ENCODE data around the gene MCF2L2. TPM values are rescaled to one million over a fixed set of nuclear protein-coding genes. Genes with fewer than 3 reads are reported as not detected.

MCF2L2 gene
- total RNA-seq, 1 donor from 2014 or later: 0.62 TPM

DNA sequence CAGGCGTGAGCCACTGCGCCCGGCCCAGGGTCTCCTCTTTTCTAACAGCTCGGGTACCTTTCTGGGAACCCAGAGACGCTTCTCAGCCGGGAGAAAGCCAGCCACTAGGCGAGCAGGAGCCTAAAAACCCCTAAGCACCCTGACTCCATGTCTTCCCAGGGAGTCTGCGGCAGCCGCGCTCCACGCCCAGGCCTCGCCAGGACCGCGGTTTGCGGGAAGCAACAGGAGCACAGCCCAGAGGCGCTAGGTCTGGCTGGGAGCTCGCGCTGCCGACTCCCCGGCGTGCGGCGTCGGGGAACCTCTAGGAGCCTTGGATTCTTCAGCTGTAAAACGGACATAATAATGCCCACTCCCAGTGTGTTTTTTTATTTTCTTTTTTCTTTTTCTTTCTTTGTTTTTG is 264.9 kb downstream of the MCF2L2 start:
- TF ChIP-seq CTCF (IDR thresholded peaks at IDR 0.05): no peak
- H3K27me3 ChIP-seq (ENCODE audit: low read depth): peaks cover 37% of the 10 kb centered on the region
- intact Hi-C loops (cut with DNase I): no loop called here
- H3K4me3 ChIP-seq: no peak overlapping the region
- H3K27ac ChIP-seq: no peak overlapping the region
- peaks cover 7% of the 10 kb centered on the region for H3K4me1 ChIP-seq
- DNase-seq (no peak), ATAC-seq (no peak)
- H3K9me3 ChIP-seq: no peaks in the 10 kb centered on the region
- H3K36me3 ChIP-seq: no peaks in the 10 kb centered on the region

GRCh38 chr3:183161552-183162336 is 266.7 kb downstream of the MCF2L2 start:
- no peak for TF ChIP-seq CTCF (IDR thresholded peaks at IDR 0.05)

DNA sequence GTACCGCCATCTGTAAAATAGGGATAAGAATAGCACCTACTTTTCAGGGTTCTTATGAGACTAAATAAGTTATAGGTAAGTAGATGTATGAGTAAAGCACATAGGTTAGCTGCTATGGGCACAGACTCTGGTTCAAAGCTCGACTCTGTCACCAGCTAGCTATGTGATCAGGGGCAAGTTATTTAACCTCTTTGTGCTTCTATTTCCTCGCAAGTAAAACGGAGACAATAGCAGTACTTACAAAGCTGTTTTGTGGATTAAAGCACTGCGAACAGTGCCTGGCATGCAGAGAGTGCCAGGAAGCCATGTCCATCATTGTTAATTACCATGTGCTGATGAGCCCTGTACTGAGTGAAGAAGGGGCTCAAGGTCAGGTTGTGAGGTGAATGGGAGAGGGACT is 267.8 kb downstream of the MCF2L2 start:
- no peak for TF ChIP-seq CTCF (IDR thresholded peaks at IDR 0.05)
- Histone ChIP-seq H3K36me3 (no peaks in the 10 kb centered on the region), H3K27me3 (ENCODE audit: low read depth) (peaks cover 37% of the 10 kb centered on the region), H3K9me3 (no peaks in the 10 kb centered on the region), H3K4me1 (peaks cover 7% of the 10 kb centered on the region), H3K4me3 (peak overlapping the region; percentile 68), H3K27ac (peak overlapping the region; percentile 37)
- ATAC-seq (no peak), DNase-seq (no peak)
- intact Hi-C loops (cut with DNase I): no loop called here

More at GRCh38 chr3:183161552-183162336, 266.7 kb downstream of the MCF2L2 start:
- DNase-seq (no peak), ATAC-seq (peak; percentile 25 to 62)
- H3K36me3 ChIP-seq: no peaks in the 10 kb centered on the region
- intact Hi-C loops (cut with DNase I): no loop called here
- peaks cover 7% of the 10 kb centered on the region for H3K4me1 ChIP-seq
- peak overlapping the region; percentile 37 for H3K27ac ChIP-seq
- H3K4me3 ChIP-seq: peak overlapping the region; percentile 68
- H3K9me3 ChIP-seq: no peaks in the 10 kb centered on the region
- H3K27me3 ChIP-seq (ENCODE audit: low read depth): peaks cover 37% of the 10 kb centered on the region

- ATAC-seq (peak in 1 of 2 donors; percentile 31), DNase-seq (no peak)
- peaks cover 34% of the 10 kb centered on the region for H3K27me3 ChIP-seq (ENCODE audit: low read depth)
- H3K9me3 ChIP-seq: no peaks in the 10 kb centered on the region
- H3K27ac ChIP-seq: peak overlapping the region; percentile 37
- no peak for TF ChIP-seq CTCF (IDR thresholded peaks at IDR 0.05)
- H3K36me3 ChIP-seq: no peaks in the 10 kb centered on the region
- intact Hi-C loops (cut with DNase I): no loop called here
- H3K4me1 ChIP-seq: peaks cover 7% of the 10 kb centered on the region
- H3K4me3 ChIP-seq: peak overlapping the region; percentile 68
These were observed 269.1 kb downstream of the MCF2L2 start for GRCh38 chr3:183159333-183159732.

- Histone ChIP-seq H3K27ac (no peak overlapping the region), H3K27me3 (ENCODE audit: low read depth) (peaks cover 32% of the 10 kb centered on the region), H3K9me3 (no peaks in the 10 kb centered on the region), H3K36me3 (no peaks in the 10 kb centered on the region), H3K4me1 (peaks cover 7% of the 10 kb centered on the region), H3K4me3 (peak overlapping the region; percentile 68)
- TF ChIP-seq CTCF (IDR thresholded peaks at IDR 0.05): no peak
- intact Hi-C loops (cut with DNase I): no loop called here
- ATAC-seq (peak in 1 of 2 donors; percentile 44), DNase-seq (no peak)
These were observed 269.8 kb downstream of the MCF2L2 start for GRCh38 chr3:183158551-183159006.
